HG03108 (cell line): ENCODE measurements around the gene LHFPL3.
"Not testable (repeated sequence)": the region's sequence is repeated elsewhere in the genome, so short reads cannot be mapped to it uniquely, and the experiment has no call there.

ENCODE experiments used
- ATAC-seq: cut with Tn5 transposase; IDR thresholded peaks from one replicate; pipeline ENCODE4 v1.9.1; 2021; ENCODE audit warnings: moderate library complexity; ENCODE audit not compliant: unreplicated experiment

The LHFPL3 gene

DNA sequence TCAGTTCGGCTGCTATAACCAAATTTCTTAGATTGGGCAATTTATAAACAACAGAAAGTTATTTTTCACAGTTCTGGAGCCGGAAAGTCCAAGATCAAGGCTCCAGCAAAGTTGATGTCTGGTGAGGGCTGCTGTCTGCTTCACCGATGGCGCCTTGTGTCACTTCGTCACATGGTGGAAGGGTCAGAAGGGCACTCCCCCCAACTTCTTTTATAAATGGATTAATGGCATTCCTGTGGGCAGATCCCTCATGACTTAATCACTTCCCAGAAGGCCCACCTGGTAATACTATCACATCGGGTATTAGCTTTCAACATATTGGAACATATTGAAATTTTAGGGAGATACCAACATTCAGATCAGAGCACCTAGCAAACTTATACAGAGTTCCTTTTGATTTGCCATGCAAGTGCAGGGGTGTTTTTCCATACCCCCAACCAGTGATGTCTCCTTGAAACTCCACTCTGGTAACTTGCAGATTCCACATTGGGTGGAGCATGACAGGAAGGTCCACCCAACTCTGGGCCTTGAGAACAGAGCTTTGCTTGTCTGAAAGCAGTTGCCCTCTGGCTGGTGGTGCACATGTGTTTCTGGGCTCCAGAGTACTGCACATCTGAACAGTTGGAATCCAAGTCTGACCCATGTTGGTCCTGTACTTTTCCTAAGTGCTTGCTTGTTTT lies 600.5 kb downstream of the LHFPL3 start:
- no peak for ATAC-seq

DNA sequence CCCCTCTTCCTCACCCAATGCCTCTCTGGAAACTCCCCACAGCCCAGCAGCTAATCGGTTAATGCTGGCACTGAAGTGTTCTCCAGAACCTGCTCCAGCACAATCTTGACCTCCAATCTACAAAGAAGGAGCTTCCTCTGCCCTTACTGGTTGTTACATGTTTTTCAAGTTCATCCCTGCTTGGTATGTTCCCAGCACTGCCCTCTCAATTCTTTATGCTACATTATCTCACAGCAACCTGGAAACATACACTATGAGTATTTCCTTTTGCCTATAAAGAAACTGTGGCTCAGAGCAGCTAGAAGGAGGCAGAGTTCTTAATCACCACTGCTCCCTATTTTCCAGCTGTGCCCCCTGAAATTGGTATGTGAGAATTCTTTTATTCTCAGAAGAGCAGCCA lies 601.5 kb downstream of the LHFPL3 start:
- ATAC-seq = no peak

DNA sequence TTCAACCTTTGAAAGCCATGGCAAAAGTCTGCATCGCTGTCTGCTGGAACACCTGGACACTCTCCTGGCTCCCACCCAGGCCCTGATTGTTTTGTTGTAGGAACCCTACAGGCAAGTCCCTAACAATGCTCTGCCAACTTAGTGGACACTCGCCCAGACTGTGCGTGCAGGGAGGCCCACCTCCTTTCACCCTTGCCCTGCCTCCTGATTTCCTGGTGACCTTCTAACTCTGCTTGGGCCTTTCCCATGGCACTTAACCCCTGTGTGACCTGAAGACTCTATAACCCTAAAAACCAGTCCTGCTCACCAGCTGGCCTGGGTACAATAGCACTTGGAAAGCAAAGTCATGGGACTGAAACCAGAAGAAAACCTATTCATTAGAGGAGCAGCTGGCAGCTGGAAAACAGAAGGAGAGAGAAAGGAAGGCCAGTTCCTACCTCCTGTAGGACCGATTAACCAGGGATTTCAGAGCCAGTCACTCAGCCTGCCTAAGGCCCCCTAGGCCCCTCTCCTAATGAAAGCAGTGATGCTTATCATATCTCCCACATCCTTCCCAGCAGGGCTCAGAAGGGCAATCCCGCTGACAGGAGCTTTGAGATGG lies 602.9 kb downstream of the LHFPL3 start:
- ATAC-seq = no peak

DNA sequence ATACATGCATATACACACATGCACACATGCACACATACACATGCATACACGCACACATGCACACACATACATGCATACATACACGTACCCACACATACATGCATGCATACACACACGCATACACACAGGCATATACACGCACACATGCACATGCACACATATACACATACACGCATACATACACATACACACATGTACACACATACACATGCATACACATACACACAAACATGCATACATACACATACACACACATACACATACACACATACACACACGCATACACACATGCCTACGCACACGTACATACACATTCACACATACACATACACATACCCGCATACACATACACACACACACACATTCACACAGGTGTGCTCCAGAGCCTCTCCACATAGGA lies 604.6 kb downstream of the LHFPL3 start:
- no peak for ATAC-seq

DNA sequence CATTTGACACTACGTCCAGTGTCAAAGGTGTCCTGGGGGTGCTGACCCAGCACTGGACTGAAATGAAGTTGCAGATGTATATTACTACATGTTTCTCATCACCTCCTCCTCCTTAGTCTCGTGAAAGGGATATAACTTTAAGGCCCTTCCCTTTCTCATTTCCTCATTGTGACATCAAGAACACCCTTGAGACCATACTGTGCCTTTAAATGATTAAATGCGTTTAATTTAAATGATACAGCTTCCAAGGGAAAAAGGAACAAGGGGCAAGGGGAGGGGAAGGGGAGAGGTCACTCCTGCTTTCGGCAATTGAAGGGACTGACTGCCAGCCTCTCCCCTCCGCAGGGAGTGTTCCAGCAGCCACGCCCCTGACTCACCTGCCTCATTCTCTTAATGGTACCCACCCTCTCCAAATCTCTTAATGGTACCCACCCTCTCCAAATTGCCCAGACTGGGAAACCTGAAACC lies 605.2 kb downstream of the LHFPL3 start:
- no peak for ATAC-seq

DNA sequence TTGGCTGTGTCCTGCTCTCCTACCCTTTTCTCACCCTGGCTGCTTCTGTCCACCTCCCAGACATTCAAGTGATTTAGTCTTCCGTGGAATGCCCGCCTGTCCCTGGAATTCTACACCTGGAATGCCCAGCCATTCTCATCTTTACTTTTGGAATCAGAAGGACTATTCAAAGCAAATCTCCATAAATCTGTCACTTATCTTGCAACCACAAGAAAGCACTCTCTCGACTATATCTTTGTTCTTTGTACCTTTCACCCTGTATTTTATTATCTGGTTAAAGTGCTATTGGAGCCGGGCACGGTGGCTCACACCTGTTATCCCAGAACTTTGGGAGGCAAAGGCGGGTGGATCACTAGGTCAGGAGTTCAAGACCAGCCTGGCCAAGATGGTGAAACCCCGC lies 606.3 kb downstream of the LHFPL3 start:
- ATAC-seq = no peak

DNA sequence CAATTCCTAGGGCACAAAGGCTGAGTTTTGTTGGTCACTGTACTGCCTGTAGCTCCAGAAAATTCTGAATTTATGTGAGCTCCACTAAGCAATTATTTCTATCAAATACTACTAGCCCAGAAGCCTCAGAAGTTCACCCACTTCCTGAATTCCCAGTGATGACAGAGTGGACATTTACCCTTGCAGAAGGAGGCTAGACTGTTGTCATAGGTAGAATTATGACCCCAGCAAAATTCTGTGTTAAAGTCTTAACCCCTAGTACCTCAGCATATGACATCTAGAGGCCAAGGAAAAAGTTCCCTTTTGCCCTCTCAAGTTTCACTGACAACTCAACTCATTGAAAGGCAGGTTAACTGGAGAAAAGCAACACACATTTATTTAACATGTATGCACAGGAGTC lies 606.9 kb downstream of the LHFPL3 start:
- no peak for ATAC-seq

DNA sequence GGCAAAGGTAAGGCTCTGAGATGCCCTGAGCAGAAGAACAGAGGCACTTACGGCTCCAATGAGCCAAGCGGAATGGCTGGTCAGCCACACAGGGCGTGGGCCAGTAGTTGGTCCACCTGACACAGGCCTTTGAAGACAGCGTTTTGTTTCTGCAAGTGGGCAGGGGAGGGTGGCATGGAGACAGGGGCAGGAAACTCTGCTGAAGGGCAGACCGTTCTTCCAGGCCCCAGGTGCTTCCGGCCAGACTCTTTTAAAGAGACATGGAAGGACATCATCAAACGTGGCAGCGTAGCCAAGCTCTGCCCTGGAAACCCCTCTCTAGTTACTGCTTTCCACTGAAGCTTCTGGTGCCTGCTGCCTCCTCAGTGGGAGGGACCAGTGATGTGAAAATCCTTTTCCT lies 608.1 kb downstream of the LHFPL3 start:
- ATAC-seq = no peak

DNA sequence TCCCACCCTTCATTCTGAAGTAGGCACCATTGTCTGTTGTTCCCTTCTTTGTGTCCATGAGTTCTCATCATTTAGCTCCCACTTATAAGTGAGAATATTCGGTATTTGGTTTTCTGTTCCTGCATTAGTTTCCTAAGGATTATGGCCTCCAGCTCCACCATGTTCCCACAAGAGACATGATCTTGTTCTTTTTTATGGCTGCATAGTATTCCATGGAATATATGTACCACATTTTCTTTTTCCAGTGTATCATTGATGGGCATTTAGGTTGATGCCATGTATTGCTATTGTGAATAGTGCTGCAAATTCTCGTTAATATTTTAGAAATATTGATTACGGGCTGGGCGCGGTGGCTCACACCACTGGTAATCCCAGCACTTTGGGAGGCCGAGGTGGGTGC lies 609.1 kb downstream of the LHFPL3 start:
- ATAC-seq = not testable (repeated sequence)

DNA sequence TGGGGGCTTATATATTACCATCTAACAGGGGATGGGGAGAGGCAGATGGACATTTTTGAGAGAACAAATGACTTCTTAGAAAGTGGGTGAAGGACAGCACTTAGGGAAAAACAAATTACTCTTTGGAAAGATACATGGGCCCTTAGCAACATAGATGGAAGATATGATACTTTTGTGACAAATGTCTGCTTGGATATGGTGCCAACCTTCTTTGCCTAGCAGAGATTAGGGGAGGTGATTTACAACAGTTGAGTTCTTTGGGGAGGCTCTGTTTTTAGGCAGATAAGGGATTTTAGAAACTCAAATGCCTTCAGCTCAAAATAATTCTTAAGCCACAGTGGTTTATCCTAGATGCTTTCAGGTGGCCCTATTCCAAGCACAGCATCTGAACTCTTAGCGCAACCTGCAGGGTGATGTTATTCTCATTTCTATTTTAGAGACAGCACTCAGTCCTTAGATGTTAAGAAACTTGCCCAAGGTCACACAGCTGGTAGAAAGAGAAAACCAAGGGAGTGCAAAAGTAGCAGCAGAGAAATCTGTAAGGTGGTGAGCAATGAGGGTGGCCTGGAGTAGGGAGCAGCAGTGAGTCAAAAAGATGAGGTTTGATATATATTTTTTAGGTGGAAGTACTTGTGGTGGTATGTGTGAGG lies 610.5 kb downstream of the LHFPL3 start:
- no peak for ATAC-seq

DNA sequence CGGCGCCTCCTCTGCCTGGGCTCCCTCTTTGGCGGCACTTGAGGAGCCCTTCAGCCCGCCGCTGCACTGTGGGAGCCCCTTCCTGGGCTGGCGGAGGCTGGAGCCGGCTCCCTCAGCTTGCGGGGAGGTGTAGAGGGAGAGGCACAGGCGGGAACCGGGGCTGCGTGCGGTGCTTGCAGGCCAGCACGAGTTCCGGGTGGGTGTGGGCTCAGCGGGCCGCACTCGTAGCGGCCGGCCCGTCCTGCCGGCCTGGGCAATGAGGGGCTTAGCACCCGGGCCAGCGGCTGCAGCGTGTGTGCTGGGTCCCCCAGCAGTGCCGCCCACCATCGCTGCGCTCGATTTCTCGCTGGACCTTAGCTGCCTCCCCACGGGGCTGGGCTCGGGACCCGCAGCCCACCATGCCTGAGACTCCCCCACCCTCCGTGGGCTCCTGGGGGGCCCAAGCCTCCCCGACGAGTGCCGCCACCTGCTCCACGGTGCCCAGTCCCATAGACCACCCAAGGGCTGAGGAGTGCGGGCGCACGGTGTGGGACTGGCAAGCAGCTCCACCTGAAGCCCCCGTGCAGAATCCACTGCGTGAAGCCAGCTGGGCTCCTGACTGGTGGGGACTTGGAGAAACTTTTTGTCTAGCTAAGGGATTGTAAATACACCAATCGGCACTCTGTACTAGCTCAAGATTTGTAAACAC lies 611.8 kb downstream of the LHFPL3 start:
- no peak for ATAC-seq

DNA sequence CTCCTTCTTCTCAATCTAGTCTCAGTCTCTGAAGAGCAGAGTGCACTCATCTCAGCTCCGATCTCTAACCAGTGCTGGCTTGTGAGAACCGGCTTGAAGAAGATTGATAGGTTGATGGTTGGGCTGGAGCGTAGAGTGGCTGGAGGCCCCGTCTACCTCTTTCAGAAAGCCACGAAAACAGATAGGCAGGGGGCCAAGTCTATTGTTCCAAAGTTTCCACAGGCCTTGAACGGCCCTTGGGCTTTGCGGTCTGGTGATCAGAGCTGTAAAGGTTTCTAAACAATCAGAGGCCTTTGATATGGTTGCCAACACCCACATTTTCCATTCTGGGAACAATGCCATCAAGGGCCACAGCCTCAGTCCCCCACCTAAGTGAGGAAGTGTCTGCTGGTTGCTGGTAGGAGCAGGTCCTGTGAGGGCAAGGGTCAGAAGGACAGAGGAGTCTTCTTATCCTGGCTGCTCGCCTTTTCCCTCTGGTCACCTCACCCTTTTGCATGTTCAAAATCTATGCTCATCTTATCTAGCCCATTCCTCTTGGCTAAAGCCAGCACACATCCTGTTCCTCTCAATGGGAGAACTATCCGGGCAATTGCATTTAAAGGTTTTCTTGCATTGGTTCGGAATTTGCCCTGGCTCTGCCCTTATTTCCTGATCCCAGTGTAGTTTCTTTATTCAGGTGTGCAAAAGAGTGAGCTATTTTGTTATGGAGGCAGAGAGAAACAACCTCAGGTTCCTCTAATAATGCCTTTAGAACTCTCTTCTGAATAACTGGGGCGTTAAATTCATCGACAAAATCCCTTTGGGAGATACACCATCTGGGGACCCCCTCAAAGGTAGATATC lies 615.3 kb downstream of the LHFPL3 start:
- peak; percentile 28 for ATAC-seq

DNA sequence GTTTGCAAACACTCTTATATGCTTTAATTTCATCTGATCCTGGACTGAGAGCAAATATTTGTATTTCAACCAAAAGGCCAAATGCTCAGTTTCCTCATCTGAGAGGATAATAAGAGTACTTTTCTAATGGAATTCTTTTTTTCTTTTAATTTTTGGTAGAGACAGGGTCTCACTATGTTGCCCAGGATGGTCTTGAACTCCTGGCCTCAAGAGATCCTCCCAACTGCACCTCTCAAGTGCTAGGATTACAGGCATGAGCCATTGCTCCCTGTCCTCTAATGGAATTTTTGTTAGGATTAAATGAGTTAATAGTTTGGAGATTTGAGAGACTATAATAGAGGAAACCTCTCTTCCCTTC lies 617.2 kb downstream of the LHFPL3 start:
- no peak for ATAC-seq

DNA sequence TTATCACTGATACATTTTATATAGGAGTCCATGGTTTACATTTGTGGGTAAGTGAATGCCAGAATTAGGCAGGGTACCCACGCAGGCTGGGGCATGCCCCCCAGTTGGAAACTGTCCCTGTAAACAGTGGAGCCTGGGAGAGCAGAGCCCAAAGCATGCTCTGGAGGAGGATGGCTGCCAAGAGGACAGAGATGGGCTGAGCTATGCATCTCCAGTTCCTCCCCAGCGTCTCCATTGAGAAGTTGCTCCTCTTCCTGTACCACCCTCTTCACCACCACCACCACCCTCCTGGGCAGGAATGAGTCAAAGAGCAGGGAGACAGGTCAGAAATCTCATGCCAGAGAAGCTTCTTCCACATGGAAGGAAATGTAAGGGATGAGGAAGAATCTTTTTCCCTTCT lies 617.9 kb downstream of the LHFPL3 start:
- ATAC-seq = no peak

DNA sequence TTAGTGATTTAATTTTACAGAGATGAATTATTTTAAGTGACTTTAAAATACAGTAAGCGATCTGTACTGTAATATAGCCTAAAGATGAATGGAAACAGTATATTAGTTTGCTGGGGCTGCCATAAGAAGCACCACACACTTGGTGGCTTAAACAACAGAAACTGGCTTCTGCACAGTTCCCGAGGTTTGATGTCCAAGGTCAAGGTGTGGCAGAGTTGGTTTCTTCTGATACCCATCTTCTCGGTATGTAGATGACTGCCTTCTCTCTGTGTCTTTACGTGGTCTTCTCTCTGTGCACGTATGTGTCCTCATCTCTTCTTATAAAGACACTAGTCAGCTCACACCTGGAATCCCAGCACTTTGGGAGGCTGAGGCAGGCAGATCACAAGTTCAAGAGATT lies 621.6 kb downstream of the LHFPL3 start:
- ATAC-seq = no peak

DNA sequence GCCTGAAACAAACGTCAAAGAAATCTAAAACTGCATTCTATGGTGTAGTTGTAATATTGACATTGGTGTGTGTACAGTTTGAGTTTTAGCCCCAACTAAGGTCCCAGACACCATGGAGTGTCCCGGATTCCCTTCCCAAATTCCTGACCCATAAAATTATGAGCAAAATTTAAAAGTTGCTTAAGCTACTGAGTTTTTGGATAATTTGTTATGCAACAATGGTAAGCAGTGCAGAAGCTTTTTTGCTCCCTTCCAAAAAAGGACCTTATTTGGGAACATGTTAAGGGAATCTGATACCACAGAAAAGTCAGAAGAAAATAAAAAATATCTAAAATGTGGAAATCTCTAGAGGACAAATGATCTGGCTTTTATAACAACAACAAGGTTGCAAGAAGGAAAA lies 622.4 kb downstream of the LHFPL3 start:
- no peak for ATAC-seq

DNA sequence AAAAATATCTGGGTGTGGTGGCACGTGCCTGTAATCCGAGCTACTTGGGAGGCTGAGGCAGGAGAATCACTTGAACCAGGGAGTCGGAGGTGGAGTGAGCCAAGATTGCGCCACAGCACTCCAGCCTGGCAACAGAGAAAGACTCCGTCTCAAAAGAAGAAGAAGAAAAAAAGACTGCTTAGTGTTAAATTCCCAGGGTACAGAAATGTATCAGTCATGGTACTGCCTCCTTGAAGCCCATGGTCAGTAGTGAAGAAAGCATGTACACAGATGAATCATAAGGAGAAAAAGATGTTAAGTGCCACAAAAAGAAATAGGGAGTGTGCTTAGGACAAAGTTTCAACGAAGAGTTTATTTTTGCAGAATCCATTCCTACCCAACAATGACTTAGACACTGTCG lies 623.1 kb downstream of the LHFPL3 start:
- no peak for ATAC-seq

DNA sequence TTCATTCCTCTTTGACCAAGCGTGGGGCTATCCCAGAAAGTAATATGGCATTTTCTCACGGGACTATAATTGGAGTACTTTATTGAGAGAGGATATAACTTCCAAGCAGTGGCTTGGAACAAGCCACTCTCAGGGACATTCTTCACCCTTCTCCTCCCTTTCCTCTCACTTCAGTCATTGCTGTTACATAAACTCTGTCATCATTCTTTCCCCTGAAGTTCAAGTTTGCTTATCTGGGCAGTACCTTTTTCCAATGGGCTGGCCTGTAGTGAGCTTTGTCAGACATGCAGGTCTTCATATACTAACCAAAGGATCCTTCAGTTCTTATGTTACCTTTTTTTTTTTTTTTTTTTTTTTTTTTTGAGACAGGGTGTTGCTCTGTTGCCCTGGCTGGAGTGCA lies 626.9 kb downstream of the LHFPL3 start:
- ATAC-seq = no peak
